ENCODE data around the gene CMTM8.

CMTM8 gene

GRCh38 chr3:32274306-32274705 lies 35.8 kb downstream of the CMTM8 start:
- DNase-seq (ENCODE audit: extremely low read depth, low read depth): no peak
- TF ChIP-seq CTCF (IDR thresholded peaks at IDR 0.05; ENCODE audit: low read depth, low read length, missing control alignments): no peak
- no peak overlapping the region for H3K4me3 ChIP-seq (replicated peaks; ENCODE audit: low read depth, low read length)

GRCh38 chr3:32275506-32275905 lies 37.0 kb downstream of the CMTM8 start:
- TF ChIP-seq CTCF (IDR thresholded peaks at IDR 0.05; ENCODE audit: low read depth, low read length, missing control alignments): no peak
- no peak for DNase-seq (ENCODE audit: extremely low read depth, low read depth)
- no peak overlapping the region for H3K4me3 ChIP-seq (replicated peaks; ENCODE audit: low read depth, low read length)

GRCh38 chr3:32276279-32276841 lies 37.9 kb downstream of the CMTM8 start:
- no peak overlapping the region for H3K4me3 ChIP-seq (replicated peaks; ENCODE audit: low read depth, low read length)
- no peak for DNase-seq (ENCODE audit: extremely low read depth, low read depth)
- no peak for TF ChIP-seq CTCF (IDR thresholded peaks at IDR 0.05; ENCODE audit: low read depth, low read length, missing control alignments)

GRCh38 chr3:32278714-32279113 lies 40.2 kb downstream of the CMTM8 start:
- DNase-seq (ENCODE audit: extremely low read depth, low read depth): no peak
- no peak for TF ChIP-seq CTCF (IDR thresholded peaks at IDR 0.05; ENCODE audit: low read depth, low read length, missing control alignments)
- H3K4me3 ChIP-seq (replicated peaks; ENCODE audit: low read depth, low read length): no peak overlapping the region

GRCh38 chr3:32280262-32280910 lies 41.9 kb downstream of the CMTM8 start:
- DNase-seq (ENCODE audit: extremely low read depth, low read depth): no peak
- no peak overlapping the region for H3K4me3 ChIP-seq (replicated peaks; ENCODE audit: low read depth, low read length)
- no peak for TF ChIP-seq CTCF (IDR thresholded peaks at IDR 0.05; ENCODE audit: low read depth, low read length, missing control alignments)

GRCh38 chr3:32281570-32282106 lies 43.2 kb downstream of the CMTM8 start:
- no peak for TF ChIP-seq CTCF (IDR thresholded peaks at IDR 0.05; ENCODE audit: low read depth, low read length, missing control alignments)
- no peak for DNase-seq (ENCODE audit: extremely low read depth, low read depth)
- H3K4me3 ChIP-seq (replicated peaks; ENCODE audit: low read depth, low read length): no peak overlapping the region
